Left hindlimb (tissue), 1 donor: Measurements from ENCODE around the gene EXOC2.

Experiments
- DNase-seq: peaks from one replicate; pipeline ENCODE4 v3.0.0-alpha.2; 2018

EXOC2 gene

DNA sequence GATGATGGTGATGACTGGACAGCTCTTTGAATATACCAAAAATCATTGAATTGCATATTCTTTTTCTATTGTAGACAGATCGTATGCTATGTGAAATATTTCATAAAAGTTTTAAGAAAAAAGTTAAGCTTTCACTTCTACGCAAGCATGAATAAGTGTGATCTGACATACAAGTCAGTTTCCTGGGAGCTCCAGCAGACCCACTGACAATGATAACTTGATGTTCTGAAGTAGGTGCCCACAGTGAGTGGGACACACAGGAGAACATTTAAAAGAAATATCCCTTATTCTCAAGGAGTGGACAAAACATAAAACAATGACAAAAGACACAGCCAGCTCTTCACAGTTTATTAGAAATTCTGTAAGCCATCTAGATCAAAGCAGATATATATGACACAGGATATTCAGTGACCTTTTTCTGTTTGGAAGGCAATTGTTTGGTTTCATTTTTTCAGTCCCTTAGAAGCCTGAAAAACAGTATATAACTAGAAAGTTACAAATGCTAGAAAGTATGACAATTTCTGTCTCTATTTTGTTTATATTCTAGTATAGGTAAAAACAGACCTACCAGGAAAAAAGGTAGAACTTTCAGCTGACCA, 200.0 kb downstream of the EXOC2 start:
- DNase-seq: no peak

- DNase-seq: no peak
Measured at GRCh38 chr6:492178-492577, 200.8 kb downstream of the EXOC2 start.

- no peak for DNase-seq
Measured at GRCh38 chr6:491233-491632, 201.7 kb downstream of the EXOC2 start.

GRCh38 chr6:490251-491037, 202.5 kb downstream of the EXOC2 start:
- DNase-seq: no peak

DNA sequence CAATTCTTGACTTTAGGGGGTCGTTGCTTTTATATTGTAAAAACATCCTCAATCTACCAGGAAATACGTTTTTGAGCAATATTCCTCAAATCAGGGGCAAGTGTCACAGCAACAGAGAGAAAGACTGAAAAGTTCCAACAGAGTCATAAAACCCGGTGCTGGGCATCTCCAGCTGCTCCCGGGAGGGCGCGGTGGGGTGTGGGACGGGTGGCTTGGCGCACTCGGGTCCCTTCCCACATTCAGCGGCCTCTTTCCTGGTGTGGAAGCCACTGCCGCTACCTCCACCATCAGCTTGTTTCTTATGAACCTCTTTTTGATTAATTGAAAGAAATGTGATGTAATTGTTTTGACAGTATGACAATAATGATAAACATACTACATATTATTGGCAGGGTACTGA, 203.2 kb downstream of the EXOC2 start:
- DNase-seq: no peak

DNA sequence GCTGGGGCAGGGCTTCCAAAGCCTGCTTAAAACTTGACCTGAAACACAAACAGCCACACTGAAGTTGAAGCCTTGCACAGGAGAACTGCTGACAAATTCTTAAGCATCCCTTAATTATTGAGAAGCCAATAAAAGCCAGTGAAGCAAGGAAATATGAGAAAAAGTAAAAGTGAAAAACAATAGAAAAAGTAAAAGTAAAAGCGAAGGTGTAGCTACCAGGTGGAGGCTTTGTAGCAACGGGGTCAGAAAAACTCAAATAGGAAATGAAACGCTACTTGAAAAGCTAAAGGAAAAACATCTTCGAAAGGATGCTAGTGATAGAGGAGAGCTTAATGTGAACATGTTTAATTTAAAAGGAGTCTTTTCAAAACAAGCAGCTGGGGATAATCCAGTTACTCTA, 203.9 kb downstream of the EXOC2 start:
- no peak for DNase-seq

DNA sequence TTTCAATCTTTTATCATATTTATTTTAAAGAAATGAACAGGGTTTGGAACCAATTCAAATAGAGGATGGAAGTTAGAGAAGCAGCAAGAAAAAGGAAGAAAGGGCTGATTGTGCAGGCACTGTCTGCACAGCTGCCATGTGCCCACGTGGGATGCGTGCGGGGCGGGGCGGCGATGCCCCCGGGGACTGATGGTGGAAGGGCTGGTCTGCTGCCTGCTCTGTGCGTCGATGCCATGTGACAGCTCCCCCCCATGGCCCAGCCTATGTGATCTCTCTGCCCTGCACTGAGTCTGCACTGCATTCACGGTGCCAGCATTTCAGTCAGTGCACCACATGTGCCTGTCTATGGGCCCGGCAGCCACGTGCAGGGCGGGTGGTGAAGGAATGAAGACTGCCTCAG, 205.0 kb downstream of the EXOC2 start:
- no peak for DNase-seq

GRCh38 chr6:485655-486170, 207.2 kb downstream of the EXOC2 start:
- no peak for DNase-seq

GRCh38 chr6:484746-485145, 208.2 kb downstream of the EXOC2 start:
- no peak for DNase-seq

- DNase-seq: no peak
Measured at GRCh38 chr6:484086-484745, 208.7 kb downstream of the EXOC2 start.

DNA sequence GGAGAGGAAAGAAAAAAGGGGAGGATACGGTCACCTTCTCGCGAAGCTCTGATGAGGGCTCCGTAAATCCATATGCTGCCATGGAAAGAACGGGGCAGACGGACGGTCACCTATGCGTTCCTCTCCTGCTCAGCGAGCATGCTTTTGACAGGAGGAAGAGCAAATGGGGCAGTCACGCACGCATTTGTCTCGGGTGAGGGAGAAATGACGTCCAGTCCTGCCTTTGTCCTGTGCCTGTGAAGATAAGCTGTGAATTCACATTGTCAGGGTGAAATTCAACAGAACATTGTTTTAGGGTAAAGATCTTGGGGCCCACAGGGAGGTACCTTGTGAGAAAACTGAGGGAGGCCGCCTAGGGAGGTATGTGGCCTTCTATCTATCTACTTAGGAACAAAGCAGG, 217.6 kb downstream of the EXOC2 start:
- no peak for DNase-seq

DNA sequence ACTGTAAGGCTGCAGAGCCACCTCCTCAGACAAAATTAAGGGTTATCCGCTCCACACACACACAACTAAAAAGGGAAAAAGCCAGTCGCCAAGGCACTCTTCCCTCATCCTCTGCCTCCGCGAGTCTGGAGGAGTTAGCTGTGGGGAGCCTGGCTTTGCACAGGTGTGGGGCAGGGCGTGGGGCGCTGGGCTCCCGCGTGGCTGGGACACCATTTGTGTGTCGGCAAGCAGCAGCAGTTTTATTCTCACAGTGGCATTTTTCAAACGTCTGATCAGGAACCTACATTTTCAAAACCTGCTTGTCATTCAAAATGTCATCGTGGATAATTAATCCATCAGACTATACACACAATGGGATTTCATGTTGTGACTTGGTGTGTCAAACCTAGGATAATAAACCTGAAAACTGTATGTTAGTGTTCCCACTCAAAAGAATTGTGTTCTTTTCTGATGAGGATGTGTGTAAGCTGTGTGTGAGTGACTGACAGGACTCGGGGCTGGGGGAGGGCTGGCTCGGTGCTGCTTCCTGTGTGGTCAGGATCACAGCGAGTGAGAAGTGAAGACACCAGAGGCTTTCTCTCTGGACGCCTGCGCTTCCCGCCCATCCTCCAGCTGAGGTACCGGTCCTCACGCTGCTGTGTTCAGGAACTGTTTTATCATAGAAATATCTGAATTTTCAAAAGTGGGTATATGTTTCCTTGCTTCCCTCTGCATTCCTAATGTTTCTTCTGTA, 218.3 kb downstream of the EXOC2 start:
- no peak for DNase-seq

DNA sequence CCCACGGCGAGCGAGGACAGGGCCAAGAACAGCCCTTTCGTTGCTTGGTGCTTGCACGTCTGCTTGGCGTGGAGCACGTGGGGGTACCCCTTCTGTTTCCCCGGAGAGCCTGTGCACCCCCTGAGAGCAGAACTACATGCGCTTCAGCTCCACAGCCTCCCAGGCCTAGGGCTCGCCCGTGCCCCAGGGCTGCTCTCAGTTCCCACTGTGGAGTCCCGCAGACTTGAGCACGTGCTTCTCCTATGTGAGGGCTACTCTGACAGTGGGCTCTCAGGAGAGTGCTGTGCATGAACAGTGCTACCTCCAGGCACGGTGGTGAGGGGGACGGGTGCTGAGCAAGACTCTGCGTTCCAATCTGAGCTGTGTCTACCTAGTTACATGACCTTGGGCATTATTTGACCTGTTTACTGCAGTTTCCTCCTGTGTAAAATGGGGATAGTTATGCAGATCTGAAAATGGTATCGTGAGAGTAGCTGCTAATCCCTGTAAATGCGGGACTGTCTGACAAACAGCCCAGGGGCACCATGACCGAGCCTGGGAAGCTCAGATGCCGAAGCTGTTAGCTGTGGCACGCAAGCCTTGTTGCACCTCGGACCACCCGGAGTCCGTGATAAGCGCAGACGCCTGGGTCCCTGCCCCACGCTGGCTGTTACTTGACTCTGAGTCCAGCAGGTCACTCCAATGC, 219.0 kb downstream of the EXOC2 start:
- no peak for DNase-seq

DNA sequence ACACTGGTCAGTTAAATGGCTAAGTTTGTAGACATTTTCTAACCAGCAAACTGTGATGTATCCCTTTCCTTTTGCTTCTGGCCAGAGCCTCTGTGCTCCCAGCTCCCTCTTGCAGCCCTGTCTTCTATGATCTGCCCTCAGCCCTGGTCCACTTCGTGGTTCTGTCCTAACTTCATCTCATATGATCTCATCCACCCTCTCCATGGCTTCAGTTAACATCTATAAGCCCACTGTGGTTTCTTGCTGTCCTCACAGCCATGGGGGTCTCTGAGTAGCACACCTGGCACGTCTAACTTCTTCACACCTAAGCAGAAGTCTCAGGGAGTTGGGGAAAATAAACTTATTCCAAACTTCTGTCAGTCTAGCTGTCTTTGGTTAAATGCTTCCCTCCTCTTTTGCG, 219.6 kb downstream of the EXOC2 start:
- no peak for DNase-seq

DNA sequence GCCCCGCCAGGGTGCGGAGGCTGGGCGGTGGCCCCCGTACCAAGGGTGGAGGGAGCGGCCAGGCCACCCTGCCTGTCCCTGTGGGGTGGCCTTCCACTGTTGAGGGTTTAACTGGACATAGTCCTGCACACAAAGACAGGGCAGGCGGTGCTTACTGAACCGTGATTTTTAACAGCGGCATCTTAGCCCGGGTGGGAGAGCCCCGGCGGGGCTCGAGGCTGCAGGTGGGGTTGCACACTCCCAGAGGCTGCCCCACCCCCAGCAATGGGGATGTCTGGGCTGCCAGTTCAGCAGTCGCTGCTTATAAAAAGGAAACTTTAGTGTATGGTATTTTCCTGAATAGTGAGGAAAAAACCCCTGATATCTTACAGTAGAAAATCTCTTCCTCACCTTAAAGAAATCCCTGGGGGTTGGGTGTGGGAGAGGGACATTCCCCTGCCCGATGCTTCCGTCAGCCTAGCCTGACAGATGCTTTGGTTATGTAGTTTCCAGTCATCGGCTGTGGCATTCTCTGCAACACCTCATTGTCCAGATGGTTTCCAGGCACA, 222.0 kb downstream of the EXOC2 start:
- no peak for DNase-seq

GRCh38 chr6:470051-470900, 222.7 kb downstream of the EXOC2 start:
- DNase-seq: no peak

- DNase-seq: no peak
Measured at GRCh38 chr6:467671-468082, 225.3 kb downstream of the EXOC2 start.

DNA sequence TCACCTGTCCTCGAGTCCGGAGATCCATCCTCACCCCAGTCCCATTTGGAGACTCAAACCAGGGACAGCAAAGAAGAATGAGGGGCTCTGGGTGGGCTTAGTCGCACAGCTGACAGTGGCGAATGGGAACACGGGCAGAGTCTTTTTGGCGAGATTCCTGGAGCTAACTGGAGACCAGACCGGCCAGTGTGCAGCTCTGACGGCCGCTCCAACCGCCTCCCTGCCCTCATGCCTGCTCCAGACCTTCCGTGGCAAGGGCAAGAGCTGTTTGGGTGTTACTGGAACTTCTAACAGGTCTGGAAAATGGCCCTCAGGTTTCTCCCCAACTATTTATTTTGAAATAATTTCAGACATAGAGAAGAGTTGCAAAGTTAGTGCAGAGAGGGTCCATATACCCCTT, 225.8 kb downstream of the EXOC2 start:
- no peak for DNase-seq

- no peak for DNase-seq
Measured at GRCh38 chr6:466564-466963, 226.4 kb downstream of the EXOC2 start.

DNA sequence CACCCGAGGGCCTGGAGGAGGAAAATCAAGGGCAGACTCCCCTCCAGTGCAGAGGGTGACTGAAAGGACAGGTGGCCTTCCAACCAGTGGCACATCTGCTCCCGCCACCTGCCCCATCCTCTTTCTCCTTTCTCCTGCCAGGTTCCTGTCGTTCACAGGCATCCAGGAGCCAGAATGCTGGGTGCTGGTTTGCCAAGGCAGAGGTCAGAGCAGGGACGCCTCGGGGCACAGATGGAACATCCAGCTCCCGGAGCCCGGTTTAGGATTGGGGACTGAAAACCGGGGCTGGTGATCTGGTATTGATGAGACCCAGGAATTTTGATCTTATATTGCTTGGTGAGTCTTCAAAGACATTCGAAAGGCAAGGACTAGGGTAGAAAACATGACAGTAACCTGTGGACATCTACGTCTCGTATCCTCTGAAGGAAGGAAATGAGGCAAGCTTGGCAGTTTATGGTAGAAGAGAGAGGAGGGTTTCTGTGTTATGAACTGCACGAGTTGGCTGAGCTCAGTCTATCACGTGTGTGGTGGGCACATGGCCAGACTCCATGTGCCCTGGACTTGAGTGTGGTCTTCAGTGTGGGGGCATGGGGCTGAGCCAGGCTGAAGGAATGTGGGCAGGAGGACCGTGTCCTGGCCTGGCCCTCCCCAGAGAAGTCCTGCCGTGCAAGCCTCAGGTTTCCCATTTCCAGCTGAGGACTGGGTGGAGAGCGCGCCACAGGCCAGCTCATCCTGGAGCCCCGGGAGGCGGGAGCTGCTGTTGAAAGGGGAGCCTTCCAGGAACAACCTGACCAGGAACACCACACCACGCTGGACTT, 227.2 kb downstream of the EXOC2 start:
- no peak for DNase-seq

GRCh38 chr6:456887-457286, 236.1 kb downstream of the EXOC2 start:
- DNase-seq: no peak
